GM12892 (cell line): Measurements from ENCODE around the gene TMEM109.
A peak's percentile ranks its signal among the peaks of the same experiment; 100 is the strongest.

Experiments used
- POLR2A ChIP-seq: IDR thresholded peaks from 2 replicates; pipeline ENCODE4 v1.6.1; 2011; ENCODE audit warnings: low read depth, low read length, control low read depth
- POLR2AphosphoS5 ChIP-seq: IDR thresholded peaks from 2 replicates; pipeline ENCODE4 v1.6.1; 2011; ENCODE audit warnings: low read depth, low read length, control low read depth
- TAF1 ChIP-seq: IDR thresholded peaks from 2 replicates; pipeline ENCODE4 v1.6.1; 2011; ENCODE audit warnings: low read depth, mild to moderate bottlenecking, control low read depth, low read length, borderline replicate concordance

DNA sequence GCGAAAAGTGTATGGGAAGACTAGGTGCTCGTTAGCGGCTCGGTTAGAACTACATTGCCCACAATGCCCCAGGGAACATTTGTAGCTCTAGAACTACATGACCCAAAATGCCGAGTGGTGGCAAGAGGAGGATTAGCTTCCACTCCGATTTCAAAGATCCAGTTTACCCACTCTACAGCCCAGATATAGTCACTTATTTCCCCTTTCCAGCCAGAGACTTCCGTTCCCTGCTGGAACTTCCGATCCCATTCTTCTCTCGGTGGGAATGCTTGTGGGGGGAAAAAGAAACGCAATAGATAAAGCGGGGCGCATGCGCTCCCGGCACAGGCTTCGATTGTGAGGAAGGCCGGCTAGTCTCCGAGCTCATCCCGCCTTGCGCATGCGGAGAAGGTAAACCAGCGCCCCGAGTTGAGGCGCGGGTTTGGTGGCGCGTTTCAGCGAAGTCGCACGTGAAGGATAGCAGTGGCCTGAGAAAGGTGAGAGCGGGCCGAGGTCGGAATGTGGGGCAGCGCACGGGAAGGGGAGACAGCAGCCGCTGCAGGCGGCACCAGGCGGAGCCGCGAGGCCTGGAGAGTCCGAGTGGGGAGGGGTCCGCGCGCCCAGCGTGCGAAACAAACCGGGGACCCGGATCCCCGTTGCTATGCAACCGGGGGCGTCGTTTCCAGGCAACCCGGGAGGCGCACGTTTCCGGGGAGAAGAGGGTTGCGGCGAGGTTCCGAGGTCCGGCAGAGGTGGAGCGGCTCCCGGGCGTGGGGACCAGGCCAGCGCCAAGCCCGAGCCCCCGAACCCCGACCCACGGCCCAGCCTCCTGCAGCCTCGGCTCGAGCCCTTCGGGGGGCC lies at the start of gene TMEM109:
- TF ChIP-seq TAF1 = no peak
- TF ChIP-seq POLR2A = peak; percentile 57; the same call in 1 of the 2 replicates
- no peak for TF ChIP-seq POLR2AphosphoS5
